Vagina (tissue), 2 donors: ENCODE measurements around the gene CHST12. TPM values are rescaled to one million over a fixed set of nuclear protein-coding genes. Genes with fewer than 3 reads are reported as not detected.
A peak's percentile ranks its signal among the peaks of the same experiment; 100 is the strongest.

Source experiments
- DNase-seq, 2 donors: peaks; one replicate each; pipeline ENCODE4 v3.0.0-alpha.2; 2017; ENCODE audit errors: extremely low spot score in 2 of 2
- H3K27ac ChIP-seq: fragments of 200-600 bp; sonication (generic); one replicate; pipeline ENCODE4 v1.5.1; 2019
- H3K27me3 ChIP-seq: fragments of 200-600 bp; sonication (generic); one replicate; pipeline ENCODE4 v1.5.1; 2019
- H3K36me3 ChIP-seq, 2 donors: fragments of 200-600 bp; sonication (generic); one replicate each; pipeline ENCODE4 v1.5.1; 2017 to 2019
- H3K4me1 ChIP-seq: fragments of 200-600 bp; sonication (generic); one replicate; pipeline ENCODE4 v1.5.1; 2019
- H3K4me3 ChIP-seq, 2 donors: fragments of 200-600 bp; sonication (generic); 1 replicate in 1 of 2; 2 replicates in 1 of 2; pipeline ENCODE4 v1.5.1; 2016 to 2019
- H3K9me3 ChIP-seq: fragments of 200-600 bp; sonication (generic); one replicate; pipeline ENCODE4 v1.5.1; 2019
- CTCF ChIP-seq, 3 experiments: fragments of 450-650 bp in 2 of 3; fragments of 200-600 bp in 1 of 3; sonication (generic) in 1 of 3; IDR thresholded peaks; one replicate each; pipeline ENCODE4 v1.5.1; 2017 to 2019; ENCODE audit warnings: antibody characterized with exemption in 3 of 3, mild to moderate bottlenecking in 2 of 3, moderate library complexity in 2 of 3
- POLR2A ChIP-seq, 2 donors: fragments of 450-650 bp; IDR thresholded peaks; one replicate each; pipeline ENCODE4 v1.6.1; 2017; ENCODE audit warnings: antibody characterized with exemption in 2 of 2, mild to moderate bottlenecking in 2 of 2, moderate library complexity in 2 of 2
- POLR2AphosphoS5 ChIP-seq, 2 donors: sonication (generic); formaldehyde crosslinking; IDR thresholded peaks; one replicate each; pipeline ENCODE4 v1.9.0; 2017; ENCODE audit warnings: antibody characterized with exemption in 2 of 2, mild to moderate bottlenecking in 2 of 2, low read depth in 1 of 2; ENCODE audit not compliant: insufficient read depth in 1 of 2
- intact Hi-C: fragments of 100-400 bp; cut with DNase I; formaldehyde crosslinking; loops from one replicate; pipeline ENCODE4 v1.15.1; 2023
- total RNA-seq: library from RNA; depleted of rRNA; stranded (reverse); fragments of >200 nt; gene quantifications from one replicate; pipeline ENCODE4 v1.2.3, GENCODE V29; 2016

The CHST12 gene
- total RNA-seq, 1 donor from 2014 or later, result 26.3 TPM

DNA sequence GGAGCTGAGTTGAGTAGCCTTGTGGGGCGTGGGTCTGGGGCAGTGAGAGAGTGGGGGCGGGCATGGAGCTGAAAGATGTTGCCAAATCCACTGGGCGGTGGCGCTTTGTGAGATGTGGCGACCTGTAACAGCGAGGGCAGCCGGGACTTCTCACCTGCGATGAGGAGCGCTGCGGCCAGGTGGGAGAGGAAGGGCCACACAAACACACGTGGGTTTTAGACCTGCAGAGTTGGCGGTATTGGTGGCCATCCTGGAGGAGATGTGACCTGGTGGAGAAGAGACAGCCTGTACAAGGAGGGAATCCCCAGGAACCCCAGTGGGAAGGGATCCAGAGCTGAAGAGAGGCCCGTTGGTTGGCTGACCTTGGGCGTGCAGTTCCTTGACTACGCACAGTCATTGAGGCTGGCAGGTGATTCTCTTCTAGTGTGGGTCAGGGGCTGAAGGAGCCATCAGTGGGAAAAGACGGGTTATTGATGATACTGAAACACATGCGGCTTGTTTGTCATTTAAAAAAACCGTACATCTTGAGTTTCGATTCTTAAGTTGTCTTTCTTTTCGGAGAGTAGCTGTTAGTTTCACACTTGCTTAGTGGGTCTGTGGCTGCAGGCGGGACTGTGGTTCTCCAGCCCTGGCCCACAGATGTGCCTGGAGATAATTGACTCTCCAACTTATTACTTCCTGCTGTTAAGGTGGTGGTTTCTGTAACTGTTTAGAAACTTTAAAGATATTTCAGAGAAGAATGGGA, 2.4 kb downstream of the CHST12 start:
- no peaks in the 10 kb centered on the region for H3K27me3 ChIP-seq
- TF ChIP-seq POLR2A (IDR thresholded peaks at IDR 0.05) (no peak), CTCF (IDR thresholded peaks at IDR 0.05) (no peak), POLR2AphosphoS5 (IDR thresholded peaks at IDR 0.05; ENCODE audit: insufficient read depth in 1 of 2, low read depth in 1 of 2) (no peak)
- no peak for DNase-seq
- intact Hi-C loops, result no loop called here
- H3K4me3 ChIP-seq, result no peak overlapping the region
- H3K36me3 ChIP-seq, result no peaks in the 10 kb centered on the region
- H3K4me1 ChIP-seq, result peaks cover 64% of the 10 kb centered on the region
- H3K9me3 ChIP-seq, result no peaks in the 10 kb centered on the region
- no peak overlapping the region for H3K27ac ChIP-seq

GRCh38 chr7:2409745-2410414, 6.5 kb downstream of the CHST12 start:
- no peak for TF ChIP-seq POLR2A (IDR thresholded peaks at IDR 0.05)
- Histone ChIP-seq H3K9me3 (no peaks in the 10 kb centered on the region), H3K4me1 (peaks cover 74% of the 10 kb centered on the region), H3K36me3 (no peaks in the 10 kb centered on the region), H3K4me3 (no peak overlapping the region), H3K27me3 (no peaks in the 10 kb centered on the region), H3K27ac (peak overlapping the region; percentile 11)
- intact Hi-C loops, result no loop called here
- no peak for DNase-seq

- H3K4me1 ChIP-seq, result peaks cover 62% of the 10 kb centered on the region
- TF ChIP-seq POLR2AphosphoS5 (IDR thresholded peaks at IDR 0.05; ENCODE audit: insufficient read depth in 1 of 2, low read depth in 1 of 2), result no peak
- no peak for TF ChIP-seq POLR2A (IDR thresholded peaks at IDR 0.05)
- no peak for TF ChIP-seq CTCF (IDR thresholded peaks at IDR 0.05)
- no peak for DNase-seq
- no peaks in the 10 kb centered on the region for H3K36me3 ChIP-seq
- no peak overlapping the region for H3K4me3 ChIP-seq
- intact Hi-C loops, result no loop called here
- H3K27ac ChIP-seq, result no peak overlapping the region
- no peaks in the 10 kb centered on the region for H3K9me3 ChIP-seq
- H3K27me3 ChIP-seq, result no peaks in the 10 kb centered on the region
Observed at GRCh38 chr7:2411049-2411448, 7.6 kb downstream of the CHST12 start.

DNA sequence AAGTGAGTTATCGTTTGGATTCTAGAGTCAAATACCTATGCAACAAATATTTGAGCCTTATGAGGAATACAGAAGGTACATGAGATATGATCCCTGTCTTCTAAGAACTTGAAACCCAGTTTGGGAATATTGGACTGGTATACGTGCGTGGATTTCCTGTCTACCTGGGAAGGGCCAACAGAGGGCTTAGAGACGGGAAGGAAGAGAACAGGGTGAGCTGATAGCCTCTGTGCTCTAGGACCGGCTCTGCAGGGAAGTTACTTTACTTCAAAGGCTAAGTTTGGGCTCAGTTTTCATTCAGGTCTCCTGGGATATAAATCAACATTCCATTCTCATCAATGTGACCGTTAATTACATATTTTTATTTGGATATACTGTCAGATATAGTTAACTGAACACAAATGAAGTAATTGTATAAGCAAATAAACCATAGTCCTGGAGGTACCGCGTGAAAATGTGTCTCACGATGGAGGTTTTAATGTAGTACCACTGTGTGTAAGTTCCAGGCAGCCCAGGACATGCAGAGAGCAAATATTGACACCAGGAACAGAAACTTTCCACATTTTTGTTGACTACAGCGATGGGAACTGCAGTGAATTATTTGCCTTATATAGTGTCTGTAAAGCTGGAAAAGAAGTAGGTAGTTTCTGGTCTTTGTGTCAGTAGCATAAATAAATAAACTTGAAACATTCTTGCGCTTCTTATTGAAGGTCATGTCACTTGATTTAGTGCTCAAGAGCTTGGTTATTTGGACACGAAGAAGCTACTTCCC, 8.6 kb downstream of the CHST12 start:
- Histone ChIP-seq H3K27me3 (no peaks in the 10 kb centered on the region), H3K9me3 (no peaks in the 10 kb centered on the region), H3K27ac (no peak overlapping the region), H3K4me3 (no peak overlapping the region), H3K4me1 (peaks cover 65% of the 10 kb centered on the region), H3K36me3 (no peaks in the 10 kb centered on the region)
- intact Hi-C loops, result no loop called here
- DNase-seq, result no peak
- TF ChIP-seq POLR2A (IDR thresholded peaks at IDR 0.05) (no peak), CTCF (IDR thresholded peaks at IDR 0.05) (no peak), POLR2AphosphoS5 (IDR thresholded peaks at IDR 0.05; ENCODE audit: insufficient read depth in 1 of 2, low read depth in 1 of 2) (no peak)

- Histone ChIP-seq H3K27ac (no peak overlapping the region), H3K4me3 (no peak overlapping the region), H3K36me3 (no peaks in the 10 kb centered on the region), H3K9me3 (no peaks in the 10 kb centered on the region), H3K4me1 (peaks cover 65% of the 10 kb centered on the region), H3K27me3 (no peaks in the 10 kb centered on the region)
- intact Hi-C loops, result no loop called here
- no peak for DNase-seq
- TF ChIP-seq CTCF (IDR thresholded peaks at IDR 0.05), result no peak
- no peak for TF ChIP-seq POLR2AphosphoS5 (IDR thresholded peaks at IDR 0.05; ENCODE audit: insufficient read depth in 1 of 2, low read depth in 1 of 2)
Observed at GRCh38 chr7:2412587-2413201, 9.3 kb downstream of the CHST12 start.
